HG02642 (cell line): ENCODE data around the gene RGS6.
"Not testable (repeated sequence)": the region's sequence is repeated elsewhere in the genome, so short reads cannot be mapped to it uniquely, and the experiment has no call there.

Experiments used
- ATAC-seq: cut with Tn5 transposase; IDR thresholded peaks from one replicate; pipeline ENCODE4 v1.9.1; 2021; ENCODE audit warnings: mild to moderate bottlenecking; ENCODE audit not compliant: unreplicated experiment, poor library complexity

RGS6 gene

DNA sequence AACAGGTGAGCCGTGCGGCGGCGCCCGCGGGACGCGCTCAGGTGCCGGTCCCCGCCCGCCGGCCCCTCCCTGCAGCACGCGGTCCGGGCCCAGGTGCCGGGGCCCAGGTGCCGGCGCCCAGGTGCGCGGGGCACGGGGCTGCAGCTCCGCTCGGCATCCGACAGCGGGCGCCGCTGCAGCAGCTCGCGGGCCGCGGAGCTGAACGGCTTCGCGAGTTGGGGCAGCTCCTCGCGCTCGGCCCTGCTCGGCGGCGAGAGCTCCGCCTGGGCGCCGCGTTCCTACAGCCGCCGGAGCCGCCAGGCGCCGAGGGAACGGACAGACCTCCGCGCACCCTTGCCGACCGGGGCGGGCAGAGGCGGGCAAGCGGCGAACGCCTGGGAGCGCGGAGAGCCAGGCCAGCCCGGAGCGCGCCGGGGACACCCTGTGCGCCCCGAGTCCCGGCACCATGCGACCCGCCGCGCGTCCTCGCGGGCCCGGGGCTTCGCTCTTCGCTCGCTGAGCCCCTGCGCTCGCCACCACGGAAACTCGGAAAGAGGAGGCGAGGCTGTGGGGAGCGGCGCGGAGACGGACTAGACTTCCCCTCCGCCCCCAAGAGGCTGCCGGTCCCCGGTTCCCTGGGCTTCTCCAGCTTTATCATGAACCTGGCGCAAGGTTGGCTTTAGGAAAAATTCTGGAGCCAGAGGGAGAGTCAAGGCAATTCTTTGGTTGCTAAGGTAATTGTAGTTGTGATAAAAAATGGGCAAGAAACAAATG lies at the start of gene RGS6:
TSS of gene RGS6 (plus strand) at position 201 of the 753 bp plus-strand sequence.
- no peak for ATAC-seq

DNA sequence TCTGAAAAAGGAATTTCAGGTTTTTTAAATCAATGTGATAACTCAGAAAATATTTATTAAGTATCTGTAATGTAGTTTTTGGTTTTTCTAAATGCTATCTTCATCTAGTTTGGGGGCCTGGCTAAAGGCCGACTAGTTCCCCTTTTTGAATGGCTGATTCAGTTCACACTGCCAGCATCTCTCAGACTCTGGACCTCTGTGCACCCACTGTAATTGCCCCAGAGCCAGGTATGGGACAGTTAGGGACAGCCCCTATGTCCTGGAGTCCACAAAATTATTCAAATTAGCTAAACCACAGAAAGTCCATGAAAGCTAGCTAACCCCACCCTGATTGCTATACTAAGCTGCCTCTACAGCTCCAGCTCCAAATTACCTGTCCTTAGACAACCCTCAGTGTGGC lies 49.1 kb upstream of the RGS6 start:
- no peak for ATAC-seq

DNA sequence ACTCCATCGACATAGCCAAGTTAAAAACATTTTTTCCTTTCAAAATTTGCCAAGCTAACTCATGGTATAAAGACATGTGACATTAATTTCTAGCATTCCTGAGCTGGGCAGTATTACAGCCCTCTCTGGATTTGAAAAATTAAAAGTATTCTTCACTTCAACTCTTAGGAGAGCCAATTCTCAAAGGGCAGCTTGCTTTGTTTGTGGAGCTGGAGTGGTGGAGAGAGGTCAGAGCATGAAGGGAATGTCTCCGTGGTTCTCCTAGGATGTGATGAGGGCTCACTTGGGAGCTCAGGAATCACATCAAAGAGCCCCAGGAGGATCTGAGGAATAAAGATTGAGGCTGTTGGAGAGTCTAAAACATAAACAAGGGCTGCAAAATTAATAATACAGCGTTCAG lies 46.9 kb upstream of the RGS6 start:
- ATAC-seq: no peak

DNA sequence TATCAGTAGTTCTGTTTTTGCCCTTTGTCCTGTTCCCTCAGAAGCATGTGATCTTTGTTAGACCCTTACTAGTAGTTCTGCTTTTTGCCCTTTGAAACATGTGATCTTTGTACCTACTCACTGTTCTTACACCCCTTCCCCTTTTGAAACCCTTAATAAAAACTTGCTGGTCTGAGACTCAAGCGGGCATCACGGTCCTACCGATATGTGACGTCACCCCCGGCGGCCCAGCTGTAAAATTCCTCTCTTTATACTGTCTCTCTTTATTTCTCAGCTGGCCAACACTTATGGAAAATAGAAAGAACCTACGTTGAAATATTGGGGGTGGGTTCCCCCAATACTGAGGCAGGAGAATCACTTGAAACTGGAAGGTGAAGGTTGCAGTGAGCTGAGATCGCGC lies 44.4 kb upstream of the RGS6 start:
- ATAC-seq: not testable (repeated sequence)

DNA sequence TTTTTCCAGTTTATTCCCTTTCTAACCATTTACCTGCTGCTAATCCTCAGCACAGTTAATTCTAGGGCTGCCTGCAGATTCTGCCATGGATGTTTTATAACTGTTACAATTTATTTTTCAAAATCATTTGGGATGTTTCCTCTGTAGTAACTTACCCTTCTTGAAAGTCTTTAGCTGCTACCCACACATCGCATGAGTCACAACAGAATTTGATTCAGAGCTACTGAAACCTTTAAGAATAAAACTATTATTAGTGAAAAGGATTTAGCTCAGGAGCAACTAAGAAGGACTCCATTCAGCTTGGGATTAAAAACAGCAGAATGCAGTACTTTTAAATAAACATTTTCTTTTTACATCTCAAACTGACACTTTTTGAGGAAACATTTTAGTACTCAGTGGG lies 41.7 kb upstream of the RGS6 start:
- ATAC-seq: no peak

DNA sequence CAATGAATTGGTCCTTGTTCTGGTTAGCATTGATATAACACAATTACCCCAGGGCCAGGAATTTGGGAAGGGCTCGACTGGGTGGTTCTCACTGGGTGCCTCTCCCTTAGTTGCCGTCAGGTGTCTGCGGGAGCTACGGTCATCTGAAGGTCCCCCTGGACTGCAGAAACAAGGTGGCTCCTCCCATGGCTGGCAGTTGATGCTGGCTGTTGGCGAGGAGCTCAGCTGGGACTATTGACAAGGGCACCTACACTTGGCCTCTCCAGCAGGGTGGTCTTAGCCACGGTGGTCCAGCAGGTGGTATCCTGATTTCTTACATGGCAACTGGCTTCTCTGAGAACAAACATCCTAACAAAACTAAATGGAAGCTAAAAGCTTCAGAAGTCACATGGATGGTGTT lies 41.0 kb upstream of the RGS6 start:
- no peak for ATAC-seq

DNA sequence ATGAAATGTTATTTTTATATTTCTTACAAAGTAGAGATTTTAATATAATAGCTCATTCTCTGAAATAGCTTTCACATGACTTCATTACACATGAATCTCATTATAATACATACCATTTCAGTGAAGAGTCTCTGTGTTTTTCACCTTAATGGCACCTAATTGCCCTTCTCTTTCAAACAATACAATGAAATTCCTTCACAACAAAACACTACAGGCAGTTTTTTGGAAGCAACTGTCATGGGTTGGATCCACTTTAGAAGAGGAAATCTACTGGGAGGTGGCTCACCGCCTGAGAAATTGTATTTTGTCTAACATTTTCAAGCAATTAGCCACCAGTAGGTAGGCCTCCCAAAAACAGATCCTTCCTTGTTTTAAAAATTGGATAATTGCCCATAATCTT lies 40.3 kb upstream of the RGS6 start:
- ATAC-seq: no peak

DNA sequence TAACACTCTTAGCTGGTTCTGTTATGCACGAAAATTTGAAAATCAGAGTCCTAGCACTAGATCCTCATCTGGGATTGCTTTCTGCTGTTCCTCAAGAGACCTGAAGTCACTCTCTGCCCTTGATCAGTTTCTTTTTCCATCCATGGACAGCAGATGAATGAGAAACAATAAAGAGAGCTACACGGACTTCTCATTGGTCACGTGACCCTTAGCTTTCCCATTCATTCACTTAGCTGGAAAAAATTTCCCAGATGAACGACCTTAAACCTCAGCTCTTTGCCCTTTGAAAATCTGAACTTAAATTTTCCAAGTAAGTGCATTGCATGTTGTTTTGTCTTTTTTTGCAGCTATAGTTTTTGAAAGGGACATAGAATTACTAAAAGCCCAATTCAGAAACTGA lies 27.2 kb upstream of the RGS6 start:
- no peak for ATAC-seq

DNA sequence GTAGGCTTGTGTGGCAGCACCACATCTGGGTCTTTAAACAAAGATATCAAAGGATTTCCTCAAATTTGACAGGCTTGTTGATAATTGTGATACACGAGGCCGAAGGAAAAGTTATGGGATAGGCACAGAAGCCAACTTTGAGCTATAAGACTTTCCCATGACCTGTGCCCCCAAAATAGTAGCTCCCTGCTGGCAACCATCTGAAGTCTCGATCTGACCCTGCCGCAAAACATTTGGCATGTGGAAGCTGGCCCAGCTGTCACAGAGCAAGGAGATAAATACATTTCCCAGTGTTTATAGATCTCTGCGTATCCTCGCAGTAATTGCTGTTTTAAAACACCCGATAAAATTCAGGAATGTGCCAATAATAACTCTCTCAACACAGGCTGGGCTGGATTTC lies 26.4 kb upstream of the RGS6 start:
- no peak for ATAC-seq

DNA sequence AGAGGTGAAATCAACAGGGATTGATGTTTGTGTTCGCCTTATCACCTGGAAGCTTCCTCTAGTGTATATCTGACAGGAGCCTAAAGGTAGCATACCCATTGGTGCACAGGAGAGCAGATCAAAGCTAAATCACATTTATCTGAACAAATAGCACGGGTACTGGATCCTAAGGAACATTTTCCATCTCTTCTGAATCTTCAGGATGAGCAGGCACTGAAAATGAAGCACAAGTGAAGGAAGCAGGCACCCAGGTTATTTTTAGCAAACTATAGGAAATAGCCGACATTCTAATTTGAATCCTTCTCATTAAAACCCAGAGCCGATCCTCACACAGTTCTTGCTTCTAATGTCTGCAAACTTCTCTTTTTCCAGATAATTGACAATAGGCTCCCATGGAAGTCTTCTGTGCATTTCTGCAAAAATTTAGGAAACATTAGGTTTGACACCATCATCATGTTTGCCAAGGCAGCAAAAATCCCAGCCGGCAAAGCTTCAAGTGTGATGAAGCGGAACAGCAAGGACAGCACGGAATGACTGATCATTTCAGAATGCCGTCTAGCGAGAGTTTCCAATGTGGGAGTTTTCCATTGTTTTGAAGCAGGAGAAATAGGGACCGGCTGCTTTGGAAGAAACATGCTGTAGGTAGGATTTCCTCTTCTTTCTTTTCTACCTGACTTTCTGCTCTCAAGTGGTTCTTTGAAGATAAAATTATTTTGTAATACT lies 24.3 kb upstream of the RGS6 start:
- no peak for ATAC-seq

DNA sequence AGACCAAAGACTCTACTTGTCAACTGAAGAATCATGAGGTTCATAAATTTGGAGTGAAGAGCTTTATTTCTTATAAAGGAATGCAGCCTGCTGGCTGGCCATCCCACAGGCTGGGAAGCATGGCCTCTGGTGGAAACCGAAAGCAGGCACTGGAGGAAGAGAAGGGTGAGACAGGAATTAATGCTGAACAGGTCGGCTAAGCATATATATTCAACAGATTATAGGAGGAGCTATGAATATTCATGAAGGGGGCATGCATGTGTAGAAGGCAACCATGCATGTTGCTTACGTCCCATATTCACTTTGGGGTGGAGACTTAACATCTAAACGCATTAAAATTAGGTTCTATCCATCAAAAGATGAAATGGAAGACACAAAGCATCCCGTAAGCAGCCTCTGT lies 20.6 kb upstream of the RGS6 start:
- no peak for ATAC-seq

DNA sequence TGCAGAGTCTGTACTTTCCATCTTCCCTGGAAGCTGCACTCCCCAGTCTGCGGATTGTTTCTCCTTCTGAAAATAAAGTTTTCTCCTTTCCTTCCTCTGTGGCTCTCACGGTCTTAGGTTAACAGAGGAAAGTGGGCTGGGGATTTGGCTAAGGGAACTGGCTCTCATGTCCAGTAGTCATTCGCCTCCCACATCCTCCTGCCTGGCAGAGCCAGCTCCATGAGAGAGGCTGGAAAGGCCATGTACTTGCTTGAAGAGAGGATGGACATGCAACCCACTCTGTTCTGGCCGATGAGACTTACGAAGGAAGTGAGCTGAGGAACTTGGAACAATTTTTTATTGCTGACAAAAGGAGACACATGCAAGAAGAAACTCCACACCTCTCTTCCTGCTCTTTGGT lies 18.9 kb upstream of the RGS6 start:
- ATAC-seq: no peak

DNA sequence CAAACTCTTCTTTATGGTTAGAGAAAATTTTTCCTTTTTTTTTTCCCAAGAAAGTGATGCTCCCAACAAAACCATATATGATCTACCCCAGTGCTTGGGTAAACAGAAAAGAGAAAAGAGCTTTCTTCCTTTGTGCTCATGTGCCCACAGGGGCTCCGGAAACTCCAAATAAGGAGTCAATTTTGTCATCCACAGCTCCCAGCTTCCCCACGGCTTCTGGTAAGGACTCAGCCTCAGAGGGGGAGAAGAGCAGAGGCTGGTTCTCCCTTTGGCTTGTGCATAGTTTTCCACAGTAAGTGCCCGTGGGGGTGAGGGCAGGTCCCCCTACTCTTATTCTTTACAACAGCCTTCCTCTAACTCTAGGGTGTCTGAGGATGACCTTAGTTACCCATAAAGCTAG lies 13.3 kb upstream of the RGS6 start:
- ATAC-seq: no peak

DNA sequence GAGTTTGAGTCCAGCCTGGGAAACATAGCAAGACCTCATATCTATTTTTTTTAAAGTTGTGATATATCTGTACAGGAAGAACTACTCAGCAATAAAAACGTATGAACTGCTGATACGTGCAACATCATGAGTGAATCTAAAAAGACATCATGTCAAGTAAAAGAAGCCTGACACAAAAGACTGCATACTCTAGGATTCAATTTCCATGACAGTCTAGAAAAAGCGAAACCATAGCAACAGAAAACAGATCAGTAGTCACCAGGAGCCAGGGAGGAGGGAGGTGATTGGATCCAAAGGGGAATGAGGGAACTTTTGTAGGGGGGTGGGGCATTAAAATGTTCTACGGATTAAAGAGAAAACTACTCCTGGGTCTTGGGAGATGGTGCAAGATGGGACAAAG lies 8.7 kb upstream of the RGS6 start:
- no peak for ATAC-seq

DNA sequence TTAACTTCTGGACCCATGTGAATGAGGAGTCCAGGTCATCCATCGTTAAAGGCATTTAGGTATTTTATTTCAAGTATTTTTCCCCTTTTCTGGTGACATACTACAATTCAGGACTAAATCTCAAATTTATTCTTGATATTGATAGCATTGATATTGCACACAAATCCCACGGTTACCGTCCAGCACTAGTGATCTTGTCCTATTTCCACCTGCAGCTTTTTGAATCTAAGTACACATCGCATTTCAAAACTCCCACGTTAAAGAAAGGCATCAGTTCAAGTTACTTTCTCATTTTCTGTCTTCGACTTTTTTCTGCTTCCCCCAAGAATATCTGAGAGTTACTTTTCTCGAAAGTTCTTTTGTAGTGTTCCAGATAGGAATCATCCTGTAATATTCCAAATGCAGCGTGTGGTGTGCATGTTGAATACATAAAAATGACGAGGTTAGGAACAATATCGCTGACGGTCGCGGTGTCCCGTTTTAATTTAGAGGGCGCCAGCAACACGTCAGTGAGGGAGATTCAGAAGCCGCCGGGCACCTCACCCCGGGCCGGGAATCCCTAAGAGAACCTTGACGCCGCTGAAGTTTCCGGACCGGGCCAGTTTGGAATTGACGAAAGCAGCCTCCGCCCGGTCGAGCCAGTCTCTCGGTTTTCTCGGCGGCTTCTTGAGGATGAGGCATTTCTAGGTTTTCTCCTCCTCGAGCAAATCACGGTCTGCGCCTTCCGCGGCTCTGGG lies 569 bp upstream of the RGS6 start:
- no peak for ATAC-seq

DNA sequence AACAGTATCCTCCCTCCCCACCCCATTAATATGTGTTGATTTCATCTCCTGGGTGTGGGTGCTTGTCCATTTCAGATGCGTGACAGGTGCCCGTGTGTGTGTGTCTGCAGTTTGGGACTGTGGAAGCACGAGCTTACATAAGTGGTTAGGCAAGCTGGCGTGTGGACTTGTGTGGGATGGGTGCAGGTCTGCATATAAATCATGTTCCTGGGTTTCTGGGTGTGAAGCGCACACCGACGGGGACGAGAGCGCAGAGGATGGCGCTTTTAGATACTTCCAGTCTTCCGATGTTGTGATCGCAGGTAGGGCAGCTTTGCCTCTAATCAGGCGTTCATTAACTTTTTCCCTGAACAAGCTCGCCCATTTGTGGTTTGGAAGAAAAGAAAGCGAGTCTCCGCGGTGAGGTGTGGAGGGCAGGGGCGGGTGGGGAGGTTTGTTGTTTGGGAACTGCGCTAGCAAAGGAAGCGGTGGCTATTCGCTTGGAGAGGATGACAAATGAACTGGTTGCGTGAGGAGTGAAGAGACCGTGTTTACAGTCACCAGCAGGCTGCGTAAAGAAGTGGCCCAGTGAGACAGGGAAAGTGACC lies 865 bp downstream of the RGS6 start:
- ATAC-seq: no peak

DNA sequence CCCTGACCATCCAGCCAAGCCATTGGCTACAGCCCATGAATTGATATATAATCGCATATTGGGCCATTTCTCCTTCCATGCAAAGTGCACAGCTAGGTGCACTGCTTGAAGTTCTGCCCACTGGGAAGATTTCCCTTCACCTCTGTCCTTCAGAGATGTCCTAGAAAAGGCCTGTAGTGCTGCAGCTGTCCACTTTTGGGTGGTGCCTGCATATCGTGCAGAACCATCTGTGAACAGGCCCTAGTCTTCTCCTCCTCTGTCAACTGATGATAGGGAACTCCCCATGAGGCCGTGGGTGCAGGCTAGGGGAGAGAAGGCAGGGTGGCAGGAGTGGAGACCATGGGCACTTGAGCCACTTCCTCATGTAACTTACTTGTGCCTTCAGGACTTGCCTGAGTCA lies 6.0 kb downstream of the RGS6 start:
- not testable (repeated sequence) for ATAC-seq

DNA sequence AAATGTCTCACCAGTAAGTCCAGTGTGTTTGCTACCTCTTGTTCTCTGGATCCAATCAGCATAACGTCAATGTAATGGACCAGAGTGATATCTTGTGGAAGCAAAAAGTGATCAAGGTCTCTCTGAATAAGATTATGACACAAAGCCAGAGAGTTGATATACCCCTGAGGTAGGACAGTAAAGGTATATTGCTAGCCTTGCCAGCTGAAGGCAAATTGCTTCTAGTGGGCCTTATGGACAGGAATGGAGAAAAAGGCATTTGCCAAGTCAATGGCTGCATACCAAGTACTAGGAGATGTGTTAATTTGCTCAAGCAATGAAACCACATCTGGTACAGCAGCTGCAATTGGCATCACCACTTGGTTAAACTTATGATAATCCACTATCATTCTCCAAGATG lies 7.1 kb downstream of the RGS6 start:
- not testable (repeated sequence) for ATAC-seq

DNA sequence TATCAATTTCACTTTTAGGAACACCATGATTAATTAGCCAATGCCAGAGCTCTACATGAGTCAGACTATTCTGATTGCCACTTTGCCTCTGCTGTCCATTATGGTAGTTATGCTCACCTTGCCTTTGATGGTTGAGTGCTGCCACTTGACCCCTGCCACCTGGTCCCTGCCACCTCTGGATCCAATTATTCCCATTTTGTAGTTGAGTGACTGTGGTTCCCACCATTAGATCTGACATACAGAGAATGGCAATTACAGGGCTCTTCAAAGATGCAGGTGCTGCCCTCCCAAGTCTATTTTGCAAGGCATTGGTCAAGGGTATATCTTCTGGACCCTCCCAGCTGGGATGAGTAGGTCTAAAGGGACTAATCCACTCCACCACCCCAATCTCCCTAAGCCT lies 8.3 kb downstream of the RGS6 start:
- not testable (repeated sequence) for ATAC-seq

DNA sequence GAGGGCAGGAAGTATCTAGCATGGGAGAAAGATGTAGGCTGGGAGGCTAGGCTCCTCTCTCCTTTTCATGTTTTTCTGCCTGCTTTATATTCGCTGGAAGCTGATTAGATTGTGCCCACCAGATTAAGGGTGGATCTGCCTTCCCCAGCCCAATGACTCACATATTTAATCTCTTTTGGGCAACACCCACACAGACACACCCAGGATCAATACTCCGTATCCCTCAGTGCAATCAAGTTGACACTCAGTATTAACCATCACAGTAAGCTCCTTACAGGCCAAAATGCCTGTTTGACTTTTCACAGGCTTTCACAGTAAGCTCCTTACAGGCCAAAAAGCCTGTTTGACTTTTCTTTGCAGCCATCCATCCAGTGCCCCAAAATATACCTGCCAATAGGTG lies 9.4 kb downstream of the RGS6 start:
- ATAC-seq: not testable (repeated sequence)
